ENCODE data around the gene MPZ. TPM values are rescaled to one million over a fixed set of nuclear protein-coding genes. Genes with fewer than 3 reads are reported as not detected.
"Not testable (repeated sequence)": the region's sequence is repeated elsewhere in the genome, so short reads cannot be mapped to it uniquely, and the experiment has no call there.

The MPZ gene
- total RNA-seq, 2 donors from 2014 or later, result 4.9 to 12.1 TPM

- Mint-ChIP-seq H3K4me3 (no peak overlapping the region), H3K27ac (no peak overlapping the region), H3K36me3 (ENCODE audit: low read depth) (no peaks in the 10 kb centered on the region), H3K4me1 (no peaks in the 10 kb centered on the region), H3K9me3 (no peaks in the 10 kb centered on the region), H3K27me3 (peaks cover 11% of the 10 kb centered on the region)
- no peak for ATAC-seq (replicated peaks)
These were observed 34.9 kb downstream of the MPZ start for GRCh38 chr1:161274874-161275273.

- peaks cover 11% of the 10 kb centered on the region for H3K27me3 Mint-ChIP-seq
- no peak for ATAC-seq (replicated peaks)
- H3K36me3 Mint-ChIP-seq (ENCODE audit: low read depth), result no peaks in the 10 kb centered on the region
- H3K9me3 Mint-ChIP-seq, result no peaks in the 10 kb centered on the region
- H3K27ac Mint-ChIP-seq, result no peak overlapping the region
- H3K4me3 Mint-ChIP-seq, result no peak overlapping the region
- H3K4me1 Mint-ChIP-seq, result no peaks in the 10 kb centered on the region
These were observed 36.4 kb downstream of the MPZ start for GRCh38 chr1:161273402-161273801.

GRCh38 chr1:161267321-161267720 is 42.4 kb downstream of the MPZ start:
- Mint-ChIP-seq H3K27ac (no peak overlapping the region), H3K4me3 (no peak overlapping the region), H3K9me3 (no peaks in the 10 kb centered on the region), H3K4me1 (no peaks in the 10 kb centered on the region), H3K36me3 (ENCODE audit: low read depth) (no peaks in the 10 kb centered on the region), H3K27me3 (peaks cover 11% of the 10 kb centered on the region)
- ATAC-seq (replicated peaks), result no peak

- Mint-ChIP-seq H3K4me1 (no peaks in the 10 kb centered on the region), H3K36me3 (ENCODE audit: low read depth) (no peaks in the 10 kb centered on the region), H3K27me3 (peaks cover 13% of the 10 kb centered on the region), H3K27ac (no peak overlapping the region), H3K4me3 (no peak overlapping the region), H3K9me3 (no peaks in the 10 kb centered on the region)
- ATAC-seq (replicated peaks), result no peak
These were observed 42.9 kb downstream of the MPZ start for GRCh38 chr1:161266836-161267235.

- H3K4me3 Mint-ChIP-seq, result no peak overlapping the region
- H3K9me3 Mint-ChIP-seq, result no peaks in the 10 kb centered on the region
- no peak overlapping the region for H3K27ac Mint-ChIP-seq
- H3K36me3 Mint-ChIP-seq (ENCODE audit: low read depth), result no peaks in the 10 kb centered on the region
- H3K4me1 Mint-ChIP-seq, result no peaks in the 10 kb centered on the region
- H3K27me3 Mint-ChIP-seq, result peaks cover 19% of the 10 kb centered on the region
- ATAC-seq (replicated peaks), result no peak
These were observed 43.6 kb downstream of the MPZ start for GRCh38 chr1:161266202-161266601.

- Mint-ChIP-seq H3K4me3 (no peak overlapping the region), H3K36me3 (ENCODE audit: low read depth) (no peaks in the 10 kb centered on the region), H3K27ac (no peak overlapping the region), H3K27me3 (peaks cover 28% of the 10 kb centered on the region), H3K4me1 (no peaks in the 10 kb centered on the region), H3K9me3 (no peaks in the 10 kb centered on the region)
- no peak for ATAC-seq (replicated peaks)
These were observed 44.5 kb downstream of the MPZ start for GRCh38 chr1:161265305-161265704.

GRCh38 chr1:161261261-161262235 is 48.2 kb downstream of the MPZ start:
- Mint-ChIP-seq H3K27ac (no peak overlapping the region), H3K36me3 (ENCODE audit: low read depth) (peaks cover 13% of the 10 kb centered on the region), H3K9me3 (peaks cover 10% of the 10 kb centered on the region), H3K27me3 (peaks cover 56% of the 10 kb centered on the region), H3K4me3 (no peak overlapping the region), H3K4me1 (peaks cover 7% of the 10 kb centered on the region)
- ATAC-seq (replicated peaks), result no peak

GRCh38 chr1:161260376-161261260 is 49.1 kb downstream of the MPZ start:
- peaks cover 61% of the 10 kb centered on the region for H3K27me3 Mint-ChIP-seq
- H3K4me1 Mint-ChIP-seq, result peaks cover 7% of the 10 kb centered on the region
- no peak for ATAC-seq (replicated peaks)
- H3K4me3 Mint-ChIP-seq, result no peak overlapping the region
- peaks cover 11% of the 10 kb centered on the region for H3K9me3 Mint-ChIP-seq
- H3K27ac Mint-ChIP-seq, result no peak overlapping the region
- peaks cover 13% of the 10 kb centered on the region for H3K36me3 Mint-ChIP-seq (ENCODE audit: low read depth)

- H3K36me3 Mint-ChIP-seq (ENCODE audit: low read depth), result peaks cover 13% of the 10 kb centered on the region
- peaks cover 7% of the 10 kb centered on the region for H3K4me1 Mint-ChIP-seq
- no peak overlapping the region for H3K27ac Mint-ChIP-seq
- H3K9me3 Mint-ChIP-seq, result peaks cover 14% of the 10 kb centered on the region
- peaks cover 64% of the 10 kb centered on the region for H3K27me3 Mint-ChIP-seq
- no peak for ATAC-seq (replicated peaks)
- peak overlapping the region; percentile 78 for H3K4me3 Mint-ChIP-seq
These were observed 50.0 kb downstream of the MPZ start for GRCh38 chr1:161259765-161260164.

GRCh38 chr1:161259345-161259702 is 50.4 kb downstream of the MPZ start:
- H3K36me3 Mint-ChIP-seq (ENCODE audit: low read depth), result peaks cover 13% of the 10 kb centered on the region
- peak overlapping the region; percentile 78 for H3K4me3 Mint-ChIP-seq
- ATAC-seq (replicated peaks), result no peak
- peaks cover 7% of the 10 kb centered on the region for H3K4me1 Mint-ChIP-seq
- H3K27ac Mint-ChIP-seq, result no peak overlapping the region
- H3K9me3 Mint-ChIP-seq, result peaks cover 14% of the 10 kb centered on the region
- peaks cover 61% of the 10 kb centered on the region for H3K27me3 Mint-ChIP-seq

GRCh38 chr1:161258439-161259344 is 51.1 kb downstream of the MPZ start, which contains the start of gene PCP4L1:
Gene PCP4L1, plus strand, starts transcription at chr1:161258745. Its CDS starts 230 bp downstream, at chr1:161258975.
- H3K9me3 Mint-ChIP-seq, result peaks cover 14% of the 10 kb centered on the region
- H3K36me3 Mint-ChIP-seq (ENCODE audit: low read depth), result peaks cover 13% of the 10 kb centered on the region
- ATAC-seq (replicated peaks), result peak; percentile 94
- peaks cover 7% of the 10 kb centered on the region for H3K4me1 Mint-ChIP-seq
- H3K27me3 Mint-ChIP-seq, result peaks cover 61% of the 10 kb centered on the region
- no peak within 1 kb of the TSS for H3K27ac Mint-ChIP-seq
- H3K4me3 Mint-ChIP-seq, result peak within 1 kb of the TSS; percentile 78

- not testable (repeated sequence) for ATAC-seq (replicated peaks); H3K4me3 Mint-ChIP-seq
- peaks cover 14% of the 10 kb centered on the region for H3K9me3 Mint-ChIP-seq
These were observed 52.7 kb downstream of the MPZ start for GRCh38 chr1:161257109-161257508.

GRCh38 chr1:161255955-161256520 is 53.7 kb downstream of the MPZ start:
- H3K4me1 Mint-ChIP-seq; ATAC-seq (replicated peaks); H3K4me3 Mint-ChIP-seq; H3K27ac Mint-ChIP-seq: not testable (repeated sequence)
- H3K9me3 Mint-ChIP-seq, result peaks cover 14% of the 10 kb centered on the region
- peaks cover 13% of the 10 kb centered on the region for H3K36me3 Mint-ChIP-seq (ENCODE audit: low read depth)
- H3K27me3 Mint-ChIP-seq, result peaks cover 47% of the 10 kb centered on the region

More at GRCh38 chr1:161257109-161257508, 52.7 kb downstream of the MPZ start:
- H3K27ac Mint-ChIP-seq, H3K4me1 Mint-ChIP-seq: not testable (repeated sequence)
- Mint-ChIP-seq H3K36me3 (ENCODE audit: low read depth) (peaks cover 13% of the 10 kb centered on the region), H3K27me3 (peaks cover 57% of the 10 kb centered on the region)

All from activated T-helper 17 cell treated with anti-CD3 and anti-CD28 coated beads, Interleukin-2, amount 50 U/mL, for 72 hours (primary cell).